DND-41 (cell line): ENCODE data around the gene MCTP1.

Source experiments
- ATAC-seq: fragments of 200-7000 bp; cut with Tn5 transposase; 3 replicates; pipeline ENCODE4 v1.9.1; 2021; ENCODE audit warnings: low read depth; ENCODE audit not compliant: insufficient read depth
- DNase-seq: peaks from one replicate; pipeline ENCODE4 v3.0.0-alpha.2; 2020
- H2AFZ ChIP-seq: 2 replicates; pipeline ENCODE4 v1.6.0; 2012; ENCODE audit warnings: low read depth, low read length
- H3K27ac ChIP-seq: 2 replicates; pipeline ENCODE4 v1.5.1; 2012; ENCODE audit warnings: low read length, inconsistent platforms
- H3K27me3 ChIP-seq: fragments of 200-600 bp; sonication (generic); 2 replicates; pipeline ENCODE4 v1.6.0; 2012; ENCODE audit warnings: low read length, mild to moderate bottlenecking, inconsistent platforms; ENCODE audit not compliant: insufficient read depth, poor library complexity
- H3K36me3 ChIP-seq: 2 replicates; pipeline ENCODE4 v1.5.1; 2012; ENCODE audit warnings: low read length, inconsistent platforms; ENCODE audit not compliant: insufficient read depth
- H3K4me1 ChIP-seq: 2 replicates; pipeline ENCODE4 v1.5.1; 2012; ENCODE audit warnings: mild to moderate bottlenecking, low read length; ENCODE audit not compliant: insufficient read depth
- H3K4me2 ChIP-seq: 2 replicates; pipeline ENCODE4 v1.6.0; 2012; ENCODE audit warnings: mild to moderate bottlenecking, moderate library complexity, low read length, inconsistent platforms; ENCODE audit not compliant: insufficient read depth
- H3K4me3 ChIP-seq, 2 experiments: fragments of 200-600 bp in 1 of 2; shearing (Covaris generic) in 1 of 2; 2 replicates each; pipeline ENCODE4 v1.5.1; 2012 to 2016; ENCODE audit warnings: inconsistent platforms in 2 of 2, low read length in 2 of 2, mild to moderate bottlenecking in 2 of 2, low read depth in 1 of 2, moderate library complexity in 1 of 2
- H3K79me2 ChIP-seq: 2 replicates; pipeline ENCODE4 v1.6.0; 2012; ENCODE audit warnings: low read length, inconsistent platforms; ENCODE audit not compliant: insufficient read depth
- H3K9ac ChIP-seq: 2 replicates; pipeline ENCODE4 v1.6.0; 2012; ENCODE audit warnings: low read depth, mild to moderate bottlenecking, inconsistent platforms, low read length, moderate library complexity
- H3K9me3 ChIP-seq: 2 replicates; pipeline ENCODE4 v1.5.1; 2012; ENCODE audit warnings: low read length, moderate library complexity, mild to moderate bottlenecking, inconsistent platforms; ENCODE audit not compliant: insufficient read depth, severe bottlenecking
- H4K20me1 ChIP-seq: 2 replicates; pipeline ENCODE4 v1.6.0; 2012; ENCODE audit warnings: low read length; ENCODE audit not compliant: insufficient read depth
- CTCF ChIP-seq: IDR thresholded peaks from 2 replicates; pipeline ENCODE4 v1.5.1; 2012; ENCODE audit warnings: borderline replicate concordance, low read length, moderate library complexity, mild to moderate bottlenecking; ENCODE audit not compliant: poor library complexity, severe bottlenecking; ENCODE audit errors: extremely low read depth
- EZH2 ChIP-seq: IDR thresholded peaks from 3 replicates; pipeline ENCODE4 v1.6.1; 2012; ENCODE audit warnings: borderline replicate concordance, low read depth, mild to moderate bottlenecking, moderate library complexity, low read length, inconsistent platforms; ENCODE audit not compliant: severe bottlenecking

MCTP1 gene

GRCh38 chr5:94872526-94872925 lies 412.4 kb downstream of the MCTP1 start:
- Histone ChIP-seq H3K27ac (no peak overlapping the region), H3K27me3 (no peaks in the 10 kb centered on the region), H3K9ac (no peak overlapping the region), H4K20me1 (no peaks in the 10 kb centered on the region), H2AFZ (no peak overlapping the region), H3K79me2 (no peaks in the 10 kb centered on the region), H3K4me1 (no peaks in the 10 kb centered on the region), H3K4me2 (no peak overlapping the region), H3K4me3 (no peak overlapping the region), H3K9me3 (no peaks in the 10 kb centered on the region), H3K36me3 (no peaks in the 10 kb centered on the region)
- DNase-seq: no peak
- no peak for ATAC-seq
- TF ChIP-seq CTCF: no peak
- no peak for TF ChIP-seq EZH2

- Histone ChIP-seq H3K36me3 (no peaks in the 10 kb centered on the region), H3K79me2 (no peaks in the 10 kb centered on the region), H3K9ac (no peak overlapping the region), H3K4me1 (no peaks in the 10 kb centered on the region), H2AFZ (no peak overlapping the region), H3K4me3 (no peak overlapping the region), H3K27ac (no peak overlapping the region), H3K27me3 (no peaks in the 10 kb centered on the region), H3K9me3 (no peaks in the 10 kb centered on the region), H4K20me1 (no peaks in the 10 kb centered on the region), H3K4me2 (no peak overlapping the region)
- DNase-seq (no peak), ATAC-seq (no peak)
- TF ChIP-seq EZH2 (no peak), CTCF (no peak)
These were observed 414.2 kb downstream of the MCTP1 start for GRCh38 chr5:94870511-94871183.

DNA sequence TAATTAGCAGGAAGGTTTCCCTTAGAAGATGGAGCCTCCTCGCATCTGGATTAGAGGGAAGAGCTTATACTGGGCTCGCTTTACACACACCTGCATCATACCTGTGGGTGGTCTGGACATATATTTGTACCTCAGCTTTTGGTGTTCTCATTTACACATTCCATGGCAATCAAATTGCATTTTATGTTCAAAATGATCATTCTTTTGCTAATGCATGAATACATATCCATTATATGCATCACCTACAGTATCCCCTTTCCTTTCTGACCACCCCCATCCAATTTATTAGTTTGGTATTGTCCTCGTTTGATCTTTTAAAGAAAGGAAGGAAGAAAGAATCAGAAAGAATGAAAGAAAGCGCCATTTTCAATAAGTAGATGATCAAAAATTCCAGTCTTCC lies 415.0 kb downstream of the MCTP1 start:
- H4K20me1 ChIP-seq: no peaks in the 10 kb centered on the region
- H3K4me1 ChIP-seq: no peaks in the 10 kb centered on the region
- H3K4me3 ChIP-seq: no peak overlapping the region
- no peak for TF ChIP-seq CTCF
- no peak for TF ChIP-seq EZH2
- no peaks in the 10 kb centered on the region for H3K36me3 ChIP-seq
- H3K79me2 ChIP-seq: no peaks in the 10 kb centered on the region
- H3K9ac ChIP-seq: no peak overlapping the region
- no peak overlapping the region for H3K27ac ChIP-seq
- ATAC-seq (no peak), DNase-seq (no peak)
- no peaks in the 10 kb centered on the region for H3K27me3 ChIP-seq
- H3K4me2 ChIP-seq: no peak overlapping the region
- no peak overlapping the region for H2AFZ ChIP-seq
- no peaks in the 10 kb centered on the region for H3K9me3 ChIP-seq
